GM12878 (cell line): ENCODE results near the gene RTN4. TPM values are rescaled to one million over a fixed set of nuclear protein-coding genes. Genes with fewer than 3 reads are reported as not detected.

Source experiments
- ATAC-seq: fragments of 200-7000 bp; cut with Tn5 transposase; 3 replicates; pipeline ENCODE4 v1.9.1; 2020; ENCODE audit warnings: mild to moderate bottlenecking, moderate library complexity
- BruUV-seq: library from RNA; stranded (reverse); fragments of 400-500 nt; replicated peaks from 2 replicates; lab custom pipeline; 2021; lab: Mats Ljungman, UMichigan
- CTCF ChIA-PET: fragments of 300-600 bp; sonication (Branson Sonifier 250); formaldehyde crosslinking; extraction: SDS; loops from one replicate; lab custom pipeline; 2021; ENCODE audit warnings: inconsistent platforms; lab: Yijun Ruan, JAX
- POLR2A ChIA-PET: fragments of 350-600 bp; formaldehyde crosslinking; extraction: SDS; loops from one replicate; lab custom pipeline; 2021; ENCODE audit warnings: inconsistent platforms; lab: Charles Lee
- RAD21 ChIA-PET: fragments of 300-600 bp; sonication (Branson Sonifier 250); formaldehyde crosslinking; loops from one replicate; lab custom pipeline; 2023; ENCODE audit warnings: antibody characterized with exemption; ENCODE audit not compliant: unreplicated experiment; lab: Charles Lee
- SMC1A ChIA-PET: fragments of 300-600 bp; sonication (Branson Sonifier 250); formaldehyde crosslinking; loops from one replicate; lab custom pipeline; 2023; ENCODE audit not compliant: unreplicated experiment, uncharacterized antibody; lab: Charles Lee
- DNase-seq: peaks from one replicate; pipeline ENCODE4 v3.0.0-alpha.2; 2011; ENCODE audit warnings: low read depth, low spot score
- FAIRE-seq: peaks from 3 replicates; lab custom pipeline; 2011; peaks lifted over from hg19 to GRCh38; lab: Jason Lieb, UNC
- H2AFZ ChIP-seq: 2 replicates; pipeline ENCODE4 v1.6.0; 2011; ENCODE audit warnings: low read depth, low read length, control low read depth; ENCODE audit not compliant: control insufficient read depth
- H3K27ac ChIP-seq: 2 replicates; pipeline ENCODE4 v1.5.1; 2011; ENCODE audit warnings: control low read depth; ENCODE audit not compliant: control insufficient read depth, insufficient read depth
- H3K27me3 ChIP-seq, 2 experiments: replicated peaks in 1 of 2; 2 replicates each; pipeline versions ENCODE4 v1.6.0 to v1.6.1; 2011; ENCODE audit warnings: low read length in 1 of 2; ENCODE audit not compliant: control insufficient read depth in 2 of 2, insufficient read depth in 2 of 2
- H3K36me3 ChIP-seq, 2 experiments: 2 replicates each; pipeline ENCODE4 v1.5.1; 2011; ENCODE audit warnings: low read length in 1 of 2; ENCODE audit not compliant: control insufficient read depth in 2 of 2, insufficient read depth in 2 of 2
- H3K4me1 ChIP-seq: 2 replicates; pipeline ENCODE4 v1.6.1; 2011; ENCODE audit warnings: mild to moderate bottlenecking, low read length, moderate library complexity, mixed read lengths; ENCODE audit not compliant: control insufficient read depth, insufficient read depth
- H3K4me2 ChIP-seq: 2 replicates; pipeline ENCODE4 v1.6.0; 2011; ENCODE audit warnings: control low read depth; ENCODE audit not compliant: control insufficient read depth, insufficient read depth
- H3K4me3 ChIP-seq: fragments of 200-600 bp; sonication (generic); 2 replicates; pipeline ENCODE4 v1.5.1; 2016
- H3K79me2 ChIP-seq: 2 replicates; pipeline ENCODE4 v1.6.0; 2011; ENCODE audit warnings: low read length; ENCODE audit not compliant: control insufficient read depth, insufficient read depth
- H3K9ac ChIP-seq: 2 replicates; pipeline ENCODE4 v1.8.0; 2011; ENCODE audit warnings: low read length, control low read depth, mixed read lengths; ENCODE audit not compliant: control insufficient read depth, insufficient read depth
- H3K9me3 ChIP-seq: replicated peaks from 3 replicates; pipeline ENCODE4 v1.5.1; 2011; ENCODE audit warnings: mild to moderate bottlenecking, low read length; ENCODE audit not compliant: control insufficient read depth, insufficient read depth
- H4K20me1 ChIP-seq: 2 replicates; pipeline ENCODE4 v1.6.0; 2011; ENCODE audit not compliant: control insufficient read depth, insufficient read depth
- CREB1 ChIP-seq: IDR thresholded peaks from 2 replicates; pipeline ENCODE4 v1.6.1; 2012; ENCODE audit warnings: low read depth, mild to moderate bottlenecking, inconsistent platforms
- E2F4 ChIP-seq: IDR thresholded peaks from 2 replicates; pipeline ENCODE4 v1.6.1; 2012; ENCODE audit warnings: low read depth, low read length, improper control_type of control experiment
- ETV6 ChIP-seq, 2 experiments: fragments of 450-650 bp in 1 of 2; IDR thresholded peaks in 1 of 2; conservative IDR thresholded peaks in 1 of 2; 2 replicates each; pipeline ENCODE4 v1.6.1; 2014; ENCODE audit warnings: antibody characterized with exemption in 1 of 2, borderline replicate concordance in 1 of 2, low read depth in 1 of 2, mild to moderate bottlenecking in 1 of 2, moderate library complexity in 1 of 2
- HCFC1 ChIP-seq: fragments of 150-350 bp; IDR thresholded peaks from 2 replicates; pipeline ENCODE4 v1.6.1; 2014; ENCODE audit warnings: low read length
- IRF4 ChIP-seq: IDR thresholded peaks from 2 replicates; pipeline ENCODE4 v1.6.1; 2011; ENCODE audit warnings: low read depth, low read length
- LARP7 ChIP-seq: fragments of 450-650 bp; IDR thresholded peaks from 2 replicates; pipeline ENCODE4 v1.6.1; 2017; ENCODE audit warnings: mild to moderate bottlenecking
- RFX5 ChIP-seq: IDR thresholded peaks from 2 replicates; pipeline ENCODE4 v1.6.1; 2011; ENCODE audit warnings: low read depth, low read length, improper control_type of control experiment
- SIX5 ChIP-seq: IDR thresholded peaks from 2 replicates; pipeline ENCODE4 v1.6.1; 2011; ENCODE audit warnings: mild to moderate bottlenecking, low read depth, low read length, moderate library complexity; ENCODE audit not compliant: severe bottlenecking
- SKIL ChIP-seq: fragments of 450-650 bp; IDR thresholded peaks from 2 replicates; pipeline ENCODE4 v1.6.1; 2017; ENCODE audit warnings: mild to moderate bottlenecking, low read depth, inconsistent platforms; ENCODE audit not compliant: poor library complexity, severe bottlenecking
- SREBF1 ChIP-seq: IDR thresholded peaks from 2 replicates; pipeline ENCODE4 v1.6.1; 2012; ENCODE audit warnings: mild to moderate bottlenecking, low read length
- TAF1 ChIP-seq: IDR thresholded peaks from 2 replicates; pipeline ENCODE4 v1.6.1; 2011; ENCODE audit warnings: mild to moderate bottlenecking, low read depth, low read length, borderline replicate concordance
- TCF7 ChIP-seq: IDR thresholded peaks from 2 replicates; pipeline ENCODE4 v1.6.1; 2014; ENCODE audit warnings: antibody characterized with exemption, borderline replicate concordance
- ZNF217 ChIP-seq: fragments of 450-650 bp; IDR thresholded peaks from 2 replicates; pipeline ENCODE4 v1.6.1; 2017; ENCODE audit warnings: antibody characterized with exemption, mild to moderate bottlenecking
- WGBS: methylation state at CpG from one replicate; pipeline ENCODE4 v1.1.6; 2016; ENCODE audit warnings: low lambda C conversion rate; ENCODE audit not compliant: insufficient replicate concordance, insufficient coverage; ENCODE audit errors: missing lambda C conversion rate; 5-methylcytosine and 5-hydroxymethylcytosine counted together
- in situ Hi-C: fragments of 300-500 bp; cut with MboI; formaldehyde crosslinking; loops from 9 replicates; pipeline ENCODE4 v1.14.3; 2018; ENCODE audit warnings: mixed read lengths
- intact Hi-C: fragments of 100-400 bp; cut with micrococcal nuclease; formaldehyde crosslinking; loops from one replicate; pipeline ENCODE4 v1.14.2; 2022; ENCODE audit not compliant: unreplicated experiment
- polyA plus RNA-seq, 11 experiments: library from polyadenylated mRNA; depleted of rRNA in 4 of 11; unstranded in 6 of 11; stranded (reverse) in 5 of 11; fragments of >200 nt; fragmentation: Nextera tagmentation in 4 of 11; fragmentation: Illumina TruSeq in 1 of 11; extraction: Ambion mirVana in 4 of 11; extraction: Trizol in 1 of 11; gene quantifications; 1 replicate in 1 of 11; 2 replicates in 10 of 11; pipeline versions ENCODE4 v1.2.1 to v1.2.3, GENCODE V29; 2011 to 2016; ENCODE audit warnings: inconsistent platforms in 2 of 11, missing spikeins in 2 of 11, low read depth in 1 of 11
- total RNA-seq, 4 experiments: library from RNA; depleted of rRNA in 3 of 4; stranded (reverse); fragments of >200 nt in 3 of 4; fragmentation: Illumina TruSeq in 1 of 4; extraction: Trizol in 1 of 4; gene quantifications; 2 replicates each; pipeline versions ENCODE4 v1.2.1 to v1.2.3, GENCODE V29; 2013 to 2021

Gene RTN4
- total and polyA plus RNA-seq, 10 of the 15 experiments (the other 5 are each of a cell fraction or from before 2014, with no cell fraction given) = 56.0 to 133 (median 83.3) TPM

GRCh38 chr2:55062754-55063153 is 12.5 kb upstream of the RTN4 start:
- no peak overlapping the region for H3K9ac ChIP-seq
- WGBS = 61% methylated on average over 1 of the region's 1 CpG
- FAIRE-seq (no peak), DNase-seq (no peak), ATAC-seq (no peak)
- RAD21 ChIA-PET = interaction anchor here (1.6 to 1.9 kb wide), 2 partner anchors 105 to 111 kb away, joined by 4 to 5 read pairs; no protein-coding TSS in a partner anchor
- intact Hi-C loops (no loop called here), in situ Hi-C loops (no loop called here)
- no peak overlapping the region for H3K27ac ChIP-seq
- no peak for TF ChIP-seq IRF4
- TF ChIP-seq ETV6 (conservative IDR thresholded peaks at IDR 0.05 in 1 of 2, IDR thresholded peaks at IDR 0.05 in 1 of 2; ENCODE audit: borderline replicate concordance in 1 of 2, low read depth in 1 of 2) = no peak
- no peak for TF ChIP-seq SIX5
- no peak for TF ChIP-seq HCFC1
- H3K4me1 ChIP-seq = no peaks in the 10 kb centered on the region
- CTCF ChIA-PET = interaction anchor here (0.7 to 2.3 kb wide), 6 partner anchors 10 to 116 kb away, joined by 3 to 6 read pairs (median 3); no protein-coding TSS in a partner anchor
- no peak overlapping the region; the same call in 1 of the 2 replicates for H2AFZ ChIP-seq
- no peaks in the 10 kb centered on the region for H3K9me3 ChIP-seq
- H4K20me1 ChIP-seq = no peaks in the 10 kb centered on the region
- no peaks in the 10 kb centered on the region for H3K36me3 ChIP-seq
- H3K4me3 ChIP-seq = no peak overlapping the region
- no peak overlapping the region for H3K4me2 ChIP-seq
- no peaks in the 10 kb centered on the region for H3K79me2 ChIP-seq
- H3K27me3 ChIP-seq = no peaks in the 10 kb centered on the region
- POLR2A ChIA-PET = no interaction called here
- SMC1A ChIA-PET = interaction anchor here (1.0 to 2.2 kb wide), 4 partner anchors 21 to 242 kb away, joined by 3 to 7 read pairs (median 5); no protein-coding TSS in a partner anchor
- BruUV-seq = no TSS peak

DNA sequence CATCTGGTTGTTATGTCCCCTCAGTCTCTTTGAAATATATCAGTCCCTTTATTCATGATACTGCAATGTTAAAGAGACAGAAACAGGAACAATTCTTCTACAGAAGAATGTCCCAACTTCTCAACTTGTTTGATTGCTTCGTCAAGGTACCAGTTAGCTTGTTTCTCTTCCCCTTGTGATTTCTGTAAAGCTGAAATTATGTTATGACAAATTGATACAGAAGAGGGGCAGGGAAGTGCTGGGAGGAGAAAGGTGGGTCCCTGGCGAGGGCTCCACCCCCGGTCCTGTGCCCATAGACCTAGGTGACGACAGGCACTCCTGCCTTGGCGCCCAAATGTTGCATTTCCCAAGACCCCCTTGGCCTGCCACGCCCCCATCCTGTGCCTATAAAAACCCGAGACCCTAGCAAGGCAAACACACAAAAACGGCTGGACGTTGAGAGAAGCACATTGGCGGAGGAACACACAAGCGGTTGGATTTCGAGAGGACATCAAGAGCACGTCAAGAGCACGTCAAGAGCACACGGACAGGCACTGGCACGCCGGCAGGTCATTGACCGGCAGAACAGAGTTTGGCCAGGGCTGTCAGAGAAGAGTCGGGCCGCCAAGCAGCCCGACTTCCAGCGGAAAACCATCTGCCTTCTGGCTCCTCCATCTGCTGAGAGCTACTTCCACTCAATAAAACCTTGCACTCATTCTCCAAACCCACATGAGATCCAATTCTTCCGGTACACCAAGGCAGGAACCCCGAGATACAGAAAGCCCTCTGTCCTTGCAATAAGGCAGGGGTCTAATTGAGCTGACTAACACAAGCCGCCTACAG is 11.5 kb upstream of the RTN4 start:
- no peak overlapping the region for H2AFZ ChIP-seq
- no peak overlapping the region for H3K4me2 ChIP-seq
- no peak for FAIRE-seq
- no peaks in the 10 kb centered on the region for H3K79me2 ChIP-seq
- intact Hi-C loops = no loop called here
- ChIA-PET RAD21 (interaction anchor here (1.6 to 1.9 kb wide), 2 partner anchors 106 to 112 kb away, joined by 4 to 5 read pairs; no protein-coding TSS in a partner anchor), POLR2A (interaction anchor here (0.7 kb wide), 1 partner anchor 44 kb away, joined by 3 read pairs; no protein-coding TSS in a partner anchor), SMC1A (interaction anchor here (1.4 to 2.2 kb wide), 3 partner anchors 22 to 114 kb away, joined by 5 to 7 read pairs (median 5); no protein-coding TSS in a partner anchor), CTCF (interaction anchor here (0.9 to 2.3 kb wide), 4 partner anchors 9 to 108 kb away, joined by 3 to 6 read pairs (median 4); no protein-coding TSS in a partner anchor)
- no peaks in the 10 kb centered on the region for H4K20me1 ChIP-seq
- no peak overlapping the region for H3K4me3 ChIP-seq
- H3K4me1 ChIP-seq = no peaks in the 10 kb centered on the region
- BruUV-seq = no TSS peak
- ATAC-seq = no peak
- H3K9ac ChIP-seq = no peak overlapping the region
- WGBS = 85% methylated on average over 25 of the region's 25 CpGs
- in situ Hi-C loops = no loop called here
- no peak for DNase-seq
- no peak overlapping the region for H3K27ac ChIP-seq
- H3K27me3 ChIP-seq = no peaks in the 10 kb centered on the region
- no peaks in the 10 kb centered on the region for H3K9me3 ChIP-seq
- no peaks in the 10 kb centered on the region for H3K36me3 ChIP-seq
- TF ChIP-seq SKIL = no peak
- no peak for TF ChIP-seq TAF1
- TF ChIP-seq CREB1 = no peak
- no peak for TF ChIP-seq SREBF1
- TF ChIP-seq TCF7 = no peak
- TF ChIP-seq ZNF217 = no peak
- TF ChIP-seq LARP7 = no peak
- no peak for TF ChIP-seq E2F4
- TF ChIP-seq RFX5 = no peak
